HG03103 (cell line): ENCODE data around the gene METTL9.
A peak's percentile ranks its signal among the peaks of the same experiment; 100 is the strongest.
"Not testable (repeated sequence)": the region's sequence is repeated elsewhere in the genome, so short reads cannot be mapped to it uniquely, and the experiment has no call there.

Source experiments
- ATAC-seq: cut with Tn5 transposase; IDR thresholded peaks from one replicate; pipeline ENCODE4 v1.9.1; 2021; ENCODE audit warnings: low read depth; ENCODE audit not compliant: unreplicated experiment

METTL9 gene

GRCh38 chr16:21599122-21600030 is at the start of gene METTL9:
Gene METTL9 (plus strand): TSS chr16:21599577. CDS start chr16:21599734, 157 bp downstream.
- ATAC-seq: peak; percentile 86

GRCh38 chr16:21549975-21550374 is 49.4 kb upstream of the METTL9 start:
- ATAC-seq: not testable (repeated sequence)

GRCh38 chr16:21550435-21550834 is 48.9 kb upstream of the METTL9 start:
- not testable (repeated sequence) for ATAC-seq

- ATAC-seq: not testable (repeated sequence)
Observed at GRCh38 chr16:21551076-21551475, 48.3 kb upstream of the METTL9 start.

- not testable (repeated sequence) for ATAC-seq
Observed at GRCh38 chr16:21551600-21551999, 47.8 kb upstream of the METTL9 start.

GRCh38 chr16:21553481-21554296 is 45.7 kb upstream of the METTL9 start:
- ATAC-seq: not testable (repeated sequence)

- ATAC-seq: peak; percentile 97
Observed at GRCh38 chr16:21554795-21555585, 44.4 kb upstream of the METTL9 start.

- not testable (repeated sequence) for ATAC-seq
Observed at GRCh38 chr16:21555621-21556020, 43.8 kb upstream of the METTL9 start.

- ATAC-seq: not testable (repeated sequence)
Observed at GRCh38 chr16:21556026-21556595, 43.3 kb upstream of the METTL9 start.

GRCh38 chr16:21556651-21557241 is 42.6 kb upstream of the METTL9 start:
- ATAC-seq: not testable (repeated sequence)

GRCh38 chr16:21560462-21560861 is 38.9 kb upstream of the METTL9 start:
- no peak for ATAC-seq

- ATAC-seq: no peak
Observed at GRCh38 chr16:21563676-21564075, 35.7 kb upstream of the METTL9 start.

- not testable (repeated sequence) for ATAC-seq
Observed at GRCh38 chr16:21564367-21564766, 35.0 kb upstream of the METTL9 start.

GRCh38 chr16:21565507-21565860 is 33.9 kb upstream of the METTL9 start:
- ATAC-seq: no peak

GRCh38 chr16:21565861-21566669 is 33.3 kb upstream of the METTL9 start:
- ATAC-seq: no peak

GRCh38 chr16:21566891-21567414 is 32.4 kb upstream of the METTL9 start:
- no peak for ATAC-seq

GRCh38 chr16:21567496-21567895 is 31.9 kb upstream of the METTL9 start:
- not testable (repeated sequence) for ATAC-seq

- no peak for ATAC-seq
Observed at GRCh38 chr16:21568502-21569189, 30.7 kb upstream of the METTL9 start.
